Adrenal gland (tissue), 5 donors: ENCODE results near the gene ZSWIM6.

Experiments used
- CTCF ChIP-seq, 6 experiments: fragments of 450-650 bp in 4 of 6; fragments of 200-600 bp in 2 of 6; sonication (generic) in 1 of 6; IDR thresholded peaks; 1 replicate in 5 of 6; 2 replicates in 1 of 6; pipeline versions ENCODE4 v1.5.1 to v1.8.0; 2016 to 2021; ENCODE audit warnings: antibody characterized with exemption in 6 of 6, mild to moderate bottlenecking in 2 of 6, moderate library complexity in 1 of 6
- POLR2A ChIP-seq, 2 donors: fragments of 450-650 bp; IDR thresholded peaks; one replicate each; pipeline ENCODE4 v1.6.1; 2017; ENCODE audit warnings: antibody characterized with exemption in 2 of 2, mild to moderate bottlenecking in 2 of 2, moderate library complexity in 1 of 2
- donor health status: DM: no; HTN: no; CAD: no.

GRCh38 chr5:61407706-61408270, 75.7 kb downstream of the ZSWIM6 start:
- TF ChIP-seq CTCF (IDR thresholded peaks at IDR 0.05) (no peak), POLR2A (IDR thresholded peaks at IDR 0.05) (no peak)
